Spleen (tissue), 7 donors: ENCODE measurements around the gene CD83.

Experiments
- POLR2A ChIP-seq, 3 donors: fragments of 450-650 bp; IDR thresholded peaks; one replicate each; pipeline ENCODE4 v1.5.1; 2017; ENCODE audit warnings: antibody characterized with exemption in 3 of 3, mild to moderate bottlenecking in 1 of 3
- POLR2AphosphoS5 ChIP-seq, 3 donors: sonication (generic); formaldehyde crosslinking; IDR thresholded peaks; one replicate each; pipeline ENCODE4 v1.5.1; 2017; ENCODE audit warnings: antibody characterized with exemption in 3 of 3
- TF ChIP-seq, protein P1 (sequence below), 11 experiments: fragments of 200-600 bp in 7 of 11; fragments of 450-650 bp in 4 of 11; sonication (generic) in 4 of 11; IDR thresholded peaks in 8 of 11; conservative IDR thresholded peaks in 3 of 11; 1 replicate in 7 of 11; 2 replicates in 4 of 11; pipeline versions ENCODE4 v1.4.0 to v1.8.0; 2016 to 2021; ENCODE audit warnings: antibody characterized with exemption in 11 of 11, inconsistent platforms in 4 of 11, mild to moderate bottlenecking in 1 of 11
- donor health status: DM: no; HTN: no; CAD: no; lungs with moderate emphysema.
- donor health status: DM: no; HTN: no; CAD: no.
- donor health status: DM: no; HTN: no; CAD: no.

DNA sequence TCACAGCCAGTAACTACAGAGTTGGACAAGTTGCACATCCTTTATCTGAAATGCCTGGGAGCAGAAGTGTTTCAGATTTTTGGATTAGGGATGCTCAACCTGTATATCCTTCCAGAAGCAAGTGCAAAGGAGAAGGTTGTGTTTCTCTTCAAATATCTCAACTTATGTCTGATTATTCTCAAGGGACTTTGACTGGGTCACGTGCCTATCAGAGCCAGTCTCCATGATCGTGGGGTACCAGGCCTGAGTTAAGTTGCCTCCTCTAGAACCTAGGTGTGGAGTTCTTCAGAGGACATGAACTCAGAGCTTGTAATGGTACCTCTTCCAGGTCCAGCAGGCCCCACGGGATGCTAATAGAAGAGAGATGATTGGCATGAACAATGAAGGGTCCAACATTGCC is 7.8 kb downstream of the CD83 start:
- TF ChIP-seq, protein P1, sequence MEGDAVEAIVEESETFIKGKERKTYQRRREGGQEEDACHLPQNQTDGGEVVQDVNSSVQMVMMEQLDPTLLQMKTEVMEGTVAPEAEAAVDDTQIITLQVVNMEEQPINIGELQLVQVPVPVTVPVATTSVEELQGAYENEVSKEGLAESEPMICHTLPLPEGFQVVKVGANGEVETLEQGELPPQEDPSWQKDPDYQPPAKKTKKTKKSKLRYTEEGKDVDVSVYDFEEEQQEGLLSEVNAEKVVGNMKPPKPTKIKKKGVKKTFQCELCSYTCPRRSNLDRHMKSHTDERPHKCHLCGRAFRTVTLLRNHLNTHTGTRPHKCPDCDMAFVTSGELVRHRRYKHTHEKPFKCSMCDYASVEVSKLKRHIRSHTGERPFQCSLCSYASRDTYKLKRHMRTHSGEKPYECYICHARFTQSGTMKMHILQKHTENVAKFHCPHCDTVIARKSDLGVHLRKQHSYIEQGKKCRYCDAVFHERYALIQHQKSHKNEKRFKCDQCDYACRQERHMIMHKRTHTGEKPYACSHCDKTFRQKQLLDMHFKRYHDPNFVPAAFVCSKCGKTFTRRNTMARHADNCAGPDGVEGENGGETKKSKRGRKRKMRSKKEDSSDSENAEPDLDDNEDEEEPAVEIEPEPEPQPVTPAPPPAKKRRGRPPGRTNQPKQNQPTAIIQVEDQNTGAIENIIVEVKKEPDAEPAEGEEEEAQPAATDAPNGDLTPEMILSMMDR (IDR thresholded peaks at IDR 0.05 in 8 of 11, conservative IDR thresholded peaks at IDR 0.05 in 3 of 11) = no peak
- TF ChIP-seq POLR2A (IDR thresholded peaks at IDR 0.05) (no peak), POLR2AphosphoS5 (IDR thresholded peaks at IDR 0.05) (no peak)
